MCF 10A (cell line): ENCODE measurements around the gene GRIP1. TPM values are rescaled to one million over a fixed set of nuclear protein-coding genes. Genes with fewer than 3 reads are reported as not detected.

Experiments used
- BruUV-seq: library from RNA; stranded (reverse); fragments of 400-500 nt; replicated peaks from 2 replicates; lab custom pipeline; 2021; lab: Mats Ljungman, UMichigan
- CTCF ChIA-PET: fragments of 300-600 bp; sonication (Branson Sonifier 250); formaldehyde crosslinking; extraction: SDS; loops from one replicate; lab custom pipeline; 2021; ENCODE audit warnings: antibody characterized with exemption, inconsistent platforms; lab: Yijun Ruan, JAX
- POLR2A ChIA-PET: fragments of 300-600, 350-650 bp; sonication (Branson Sonifier 250); formaldehyde crosslinking; extraction: SDS; loops from one replicate; lab custom pipeline; 2020; ENCODE audit warnings: antibody characterized with exemption, inconsistent platforms; lab: Yijun Ruan, JAX
- DNase-seq: peaks from one replicate; pipeline ENCODE4 v3.0.0-alpha.2; 2018; ENCODE audit not compliant: unreplicated experiment
- H3K27ac Mint-ChIP-seq: one replicate; pipeline ENCODE4 v1.8.0; 2022; ENCODE audit warnings: mild to moderate bottlenecking, low read depth, mixed read lengths; ENCODE audit not compliant: unreplicated experiment
- H3K27me3 Mint-ChIP-seq: one replicate; pipeline ENCODE4 v1.8.0; 2022; ENCODE audit warnings: mixed read lengths; ENCODE audit not compliant: insufficient read depth, unreplicated experiment
- H3K36me3 Mint-ChIP-seq: one replicate; pipeline ENCODE4 v1.8.0; 2022; ENCODE audit warnings: mild to moderate bottlenecking, moderate library complexity, mixed read lengths; ENCODE audit not compliant: insufficient read depth, unreplicated experiment
- H3K4me1 Mint-ChIP-seq: one replicate; pipeline ENCODE4 v1.8.0; 2022; ENCODE audit warnings: mixed read lengths; ENCODE audit not compliant: insufficient read depth, unreplicated experiment
- H3K4me3 Mint-ChIP-seq: one replicate; pipeline ENCODE4 v1.8.0; 2022; ENCODE audit warnings: mild to moderate bottlenecking, moderate library complexity, mixed read lengths; ENCODE audit not compliant: unreplicated experiment
- H3K9me3 Mint-ChIP-seq: one replicate; pipeline ENCODE4 v1.8.0; 2022; ENCODE audit warnings: mixed read lengths; ENCODE audit not compliant: unreplicated experiment
- intact Hi-C: fragments of 100-400 bp; cut with micrococcal nuclease; formaldehyde crosslinking; loops from 2 replicates; pipeline ENCODE4 v1.14.1; 2022
- total RNA-seq: library from RNA; stranded (reverse); gene quantifications from 2 replicates; pipeline ENCODE4 v1.2.3, GENCODE V29; 2022
- TF ChIP-seq, protein P1 (sequence below): fragments of 200-600 bp; IDR thresholded peaks from one replicate; pipeline ENCODE4 v1.8.0; 2022; ENCODE audit warnings: antibody characterized with exemption, mild to moderate bottlenecking; ENCODE audit not compliant: unreplicated experiment

GRIP1 gene
- total RNA-seq, 1 experiment from 2014 or later, result 8.2 TPM

GRCh38 chr12:66688846-66689439 lies 10.1 kb upstream of the GRIP1 start:
- CTCF ChIA-PET, result interaction anchor here (0.6 to 1.5 kb wide), 8 partner anchors 9 to 927 kb away, joined by 3 to 7 read pairs (median 4); no protein-coding TSS in a partner anchor
- H3K27ac Mint-ChIP-seq, result no peak overlapping the region
- no peaks in the 10 kb centered on the region for H3K4me1 Mint-ChIP-seq
- H3K4me3 Mint-ChIP-seq, result no peak overlapping the region
- POLR2A ChIA-PET, result interaction anchor here (0.5 kb wide), 1 partner anchor 630 kb away, joined by 3 read pairs; no protein-coding TSS in a partner anchor
- BruUV-seq, result no TSS peak
- peak; percentile 66 for DNase-seq
- H3K27me3 Mint-ChIP-seq, result peaks cover 14% of the 10 kb centered on the region
- intact Hi-C loops, result no loop called here
- TF ChIP-seq, protein P1, sequence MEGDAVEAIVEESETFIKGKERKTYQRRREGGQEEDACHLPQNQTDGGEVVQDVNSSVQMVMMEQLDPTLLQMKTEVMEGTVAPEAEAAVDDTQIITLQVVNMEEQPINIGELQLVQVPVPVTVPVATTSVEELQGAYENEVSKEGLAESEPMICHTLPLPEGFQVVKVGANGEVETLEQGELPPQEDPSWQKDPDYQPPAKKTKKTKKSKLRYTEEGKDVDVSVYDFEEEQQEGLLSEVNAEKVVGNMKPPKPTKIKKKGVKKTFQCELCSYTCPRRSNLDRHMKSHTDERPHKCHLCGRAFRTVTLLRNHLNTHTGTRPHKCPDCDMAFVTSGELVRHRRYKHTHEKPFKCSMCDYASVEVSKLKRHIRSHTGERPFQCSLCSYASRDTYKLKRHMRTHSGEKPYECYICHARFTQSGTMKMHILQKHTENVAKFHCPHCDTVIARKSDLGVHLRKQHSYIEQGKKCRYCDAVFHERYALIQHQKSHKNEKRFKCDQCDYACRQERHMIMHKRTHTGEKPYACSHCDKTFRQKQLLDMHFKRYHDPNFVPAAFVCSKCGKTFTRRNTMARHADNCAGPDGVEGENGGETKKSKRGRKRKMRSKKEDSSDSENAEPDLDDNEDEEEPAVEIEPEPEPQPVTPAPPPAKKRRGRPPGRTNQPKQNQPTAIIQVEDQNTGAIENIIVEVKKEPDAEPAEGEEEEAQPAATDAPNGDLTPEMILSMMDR, result peak; percentile 48
- no peaks in the 10 kb centered on the region for H3K36me3 Mint-ChIP-seq
- H3K9me3 Mint-ChIP-seq, result no peaks in the 10 kb centered on the region

GRCh38 chr12:66684222-66684621 lies 5.3 kb upstream of the GRIP1 start:
- no TSS peak for BruUV-seq
- intact Hi-C loops, result no loop called here
- POLR2A ChIA-PET, result no interaction called here
- Mint-ChIP-seq H3K4me3 (no peak overlapping the region), H3K27ac (no peak overlapping the region), H3K36me3 (no peaks in the 10 kb centered on the region), H3K4me1 (no peaks in the 10 kb centered on the region), H3K9me3 (no peaks in the 10 kb centered on the region), H3K27me3 (peaks cover 58% of the 10 kb centered on the region)
- CTCF ChIA-PET, result interaction anchor here (0.6 to 7.3 kb wide), 4 partner anchors 10 to 1572 kb away, joined by 3 to 46 read pairs (median 5); no protein-coding TSS in a partner anchor
- TF ChIP-seq, protein P1, result no peak
- DNase-seq, result no peak

DNA sequence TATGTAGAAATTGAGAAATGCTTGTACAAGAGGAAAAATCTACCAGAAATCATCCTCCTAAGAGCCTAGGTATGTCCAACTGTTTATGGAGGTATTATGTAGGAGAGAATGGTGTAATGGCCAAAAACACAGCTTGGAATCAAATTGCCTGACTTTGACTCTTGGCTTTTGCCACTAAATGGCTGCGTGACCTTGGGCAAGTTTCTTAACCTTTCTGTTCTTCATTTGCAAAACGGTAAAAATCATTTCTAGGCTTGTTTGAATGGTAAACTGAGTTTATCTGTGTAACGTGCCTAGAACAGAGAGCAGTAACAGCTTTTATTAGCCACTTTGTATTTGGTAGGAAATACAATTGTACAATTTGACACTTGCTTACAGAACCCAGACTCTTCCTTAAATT lies 4.9 kb upstream of the GRIP1 start:
- POLR2A ChIA-PET, result no interaction called here
- Mint-ChIP-seq H3K27ac (no peak overlapping the region), H3K4me1 (no peaks in the 10 kb centered on the region), H3K9me3 (no peaks in the 10 kb centered on the region), H3K36me3 (no peaks in the 10 kb centered on the region), H3K4me3 (no peak overlapping the region), H3K27me3 (peaks cover 62% of the 10 kb centered on the region)
- TF ChIP-seq, protein P1, result no peak
- intact Hi-C loops, result no loop called here
- BruUV-seq, result no TSS peak
- CTCF ChIA-PET, result interaction anchor here (0.6 to 7.3 kb wide), 4 partner anchors 10 to 1873 kb away, joined by 3 to 46 read pairs (median 4); no protein-coding TSS in a partner anchor
- no peak for DNase-seq

GRCh38 chr12:66683073-66683472 lies 4.2 kb upstream of the GRIP1 start:
- no TSS peak for BruUV-seq
- H3K9me3 Mint-ChIP-seq, result no peaks in the 10 kb centered on the region
- no peaks in the 10 kb centered on the region for H3K36me3 Mint-ChIP-seq
- H3K27ac Mint-ChIP-seq, result no peak overlapping the region
- H3K4me1 Mint-ChIP-seq, result no peaks in the 10 kb centered on the region
- no peak overlapping the region for H3K4me3 Mint-ChIP-seq
- DNase-seq, result no peak
- H3K27me3 Mint-ChIP-seq, result peaks cover 64% of the 10 kb centered on the region
- POLR2A ChIA-PET, result no interaction called here
- intact Hi-C loops, result no loop called here
- TF ChIP-seq, protein P1, result no peak
- CTCF ChIA-PET, result interaction anchor here (0.6 to 7.3 kb wide), 2 partner anchors 11 to 1872 kb away, joined by 3 to 46 read pairs; no protein-coding TSS in a partner anchor
